Stimulated activated CD4-positive, alpha-beta T cell treated with anti-CD3 and anti-CD28 coated beads, Interleukin-2, amount 100 ng/mL, for 48 hours (primary cell): ENCODE results near the gene AADACL3.
"Not testable (repeated sequence)": the region's sequence is repeated elsewhere in the genome, so short reads cannot be mapped to it uniquely, and the experiment has no call there.

Experiments used
- DNase-seq, 2 donors: peaks; one replicate each; pipeline ENCODE4 v3.0.0-alpha.2; 2020

AADACL3 gene

DNA sequence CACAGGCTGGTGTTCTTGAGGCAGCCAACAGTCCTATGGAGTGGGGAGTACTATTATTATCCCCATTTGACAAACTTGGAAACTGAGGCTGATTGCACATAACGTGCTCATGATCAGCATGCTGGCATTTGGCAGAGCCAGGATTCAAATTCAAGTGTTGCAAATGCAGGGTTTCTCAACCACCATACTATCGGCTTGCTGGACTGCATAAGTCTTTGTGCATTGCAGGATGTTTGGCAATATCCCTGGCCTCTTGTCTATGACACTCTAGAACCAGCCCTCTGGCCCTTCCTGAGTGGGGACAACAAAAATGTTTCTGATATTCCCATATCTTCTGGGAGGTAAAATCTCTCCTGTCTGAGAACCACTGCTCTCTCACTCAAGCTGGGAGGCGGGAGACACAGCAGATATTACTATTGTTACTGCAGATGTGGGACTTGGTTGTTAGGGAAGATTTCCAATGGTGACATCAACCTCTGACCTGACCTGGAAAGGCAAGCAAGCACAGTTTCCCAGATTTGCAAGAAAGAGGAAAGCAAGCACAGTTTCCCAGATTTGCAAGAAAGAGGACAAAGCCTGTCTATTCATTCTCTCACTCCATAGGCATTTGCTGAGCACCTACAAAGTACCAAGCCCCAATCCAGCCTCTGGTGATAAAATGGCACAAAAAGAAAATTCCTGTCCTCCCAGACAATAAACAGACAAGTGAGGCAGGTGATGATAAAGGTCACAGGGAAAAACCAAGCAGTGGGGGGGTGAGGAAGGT, 1.0 kb upstream of the AADACL3 start:
- DNase-seq = no peak

GRCh38 chr1:12717301-12717838, 1.5 kb downstream of the AADACL3 start:
- no peak for DNase-seq

GRCh38 chr1:12722626-12723025, 6.7 kb downstream of the AADACL3 start:
- no peak for DNase-seq

GRCh38 chr1:12728391-12728790, 12.5 kb downstream of the AADACL3 start:
- no peak for DNase-seq

DNA sequence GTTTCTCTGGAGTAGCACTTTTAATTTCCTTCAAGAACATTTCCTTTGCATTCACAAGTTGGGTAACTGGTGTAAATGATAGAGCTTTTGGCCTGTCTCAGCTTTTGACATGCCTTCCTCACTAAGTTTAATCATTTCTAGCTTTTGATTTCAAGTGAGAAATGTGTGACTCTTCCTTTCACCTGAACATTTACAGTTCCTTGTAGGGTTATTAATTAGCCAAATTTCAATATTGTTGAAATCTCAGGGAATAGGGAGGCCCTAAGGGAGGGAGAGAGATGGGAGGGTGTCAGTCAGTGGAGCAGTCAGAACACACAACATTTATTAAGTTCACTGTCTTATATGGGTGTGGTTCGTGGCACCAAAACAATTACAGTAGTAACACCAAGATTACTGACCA, 14.2 kb downstream of the AADACL3 start:
- no peak for DNase-seq

GRCh38 chr1:12731084-12731483, 15.2 kb downstream of the AADACL3 start:
- DNase-seq = not testable (repeated sequence)

- DNase-seq = no peak
Observed at GRCh38 chr1:12734651-12735050, 18.7 kb downstream of the AADACL3 start.

GRCh38 chr1:12738934-12739333, 23.0 kb downstream of the AADACL3 start:
- no peak for DNase-seq

- DNase-seq = no peak
Observed at GRCh38 chr1:12739613-12740012, 23.7 kb downstream of the AADACL3 start.

DNA sequence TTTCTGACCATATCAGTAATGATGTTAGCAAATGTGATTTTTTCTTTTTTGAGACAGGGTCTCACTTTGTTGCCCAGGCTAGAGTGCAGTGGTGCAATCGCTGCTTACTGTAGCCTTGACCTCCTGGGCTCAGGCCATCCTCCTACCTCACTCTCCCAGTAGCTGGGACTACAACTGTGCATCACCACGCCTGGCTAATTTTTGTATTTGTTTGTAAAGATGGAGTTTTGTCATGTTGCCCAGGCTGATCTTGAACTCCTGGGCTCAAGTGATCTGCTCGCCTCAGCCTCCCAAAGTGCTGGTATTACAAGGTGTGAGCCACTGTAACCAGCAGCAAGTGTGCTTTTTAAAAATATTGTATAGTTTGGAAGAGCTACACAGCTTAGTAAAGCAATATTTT, 26.0 kb downstream of the AADACL3 start:
- no peak for DNase-seq

DNA sequence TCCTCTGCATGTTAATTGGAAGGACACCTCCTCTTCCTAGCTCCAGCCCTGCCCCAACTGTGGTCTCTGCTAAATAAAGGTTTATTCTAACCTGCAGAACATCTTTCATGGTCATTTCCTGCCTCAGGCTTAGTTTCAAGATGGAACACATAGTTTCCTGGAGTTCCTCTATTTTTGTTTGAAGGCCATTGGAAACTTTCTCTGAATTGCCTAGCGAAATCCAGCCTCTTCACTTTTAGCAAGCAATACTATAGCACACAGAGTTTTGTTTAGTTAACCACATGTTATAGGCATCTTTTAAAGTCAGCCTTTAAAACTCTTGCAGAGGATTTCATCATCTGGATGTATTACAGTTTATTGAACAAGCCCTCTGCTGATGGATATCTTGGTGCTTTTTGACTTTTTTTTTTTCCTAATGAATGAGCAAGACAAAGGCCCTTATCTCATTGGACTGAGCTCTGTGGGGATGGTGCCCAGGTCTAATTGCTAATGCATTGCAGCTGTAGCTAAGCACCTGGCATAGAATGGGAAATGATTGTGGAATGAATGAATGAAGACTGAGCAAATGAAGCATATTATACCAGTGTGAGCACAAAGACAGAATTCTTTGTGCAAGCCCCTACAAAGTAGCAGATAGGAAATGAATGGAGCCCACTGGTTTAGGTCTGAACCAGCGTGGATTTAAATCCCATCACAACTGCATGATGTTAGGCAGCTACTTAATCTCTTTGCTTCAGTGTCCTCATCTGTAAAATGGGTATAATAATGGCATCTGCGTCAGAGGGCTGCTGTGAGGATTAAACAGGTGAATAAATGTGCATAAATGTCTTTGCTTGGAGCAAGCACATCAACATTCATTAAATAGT, 29.4 kb downstream of the AADACL3 start:
- DNase-seq = no peak

DNA sequence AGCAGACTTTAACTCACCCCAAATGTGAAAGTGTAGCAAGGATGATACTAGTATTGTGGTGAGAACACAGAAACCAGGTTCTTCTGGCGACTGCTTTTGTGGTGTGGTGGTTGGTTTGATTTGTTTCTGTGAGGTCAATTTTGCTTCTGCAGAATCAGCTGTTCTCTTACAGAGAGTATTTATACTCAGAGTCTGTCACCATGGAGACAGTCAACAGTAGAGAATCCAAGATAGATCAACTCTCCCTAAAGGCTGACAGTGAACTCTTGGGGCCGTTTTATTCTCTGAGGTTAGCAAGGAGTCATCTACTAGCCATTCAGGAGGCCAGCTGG, 30.0 kb downstream of the AADACL3 start, which contains the start of gene CFAP107:
Gene CFAP107, plus strand, starts transcription at position 209 of the 332 bp plus-strand sequence. CDS start 231 bp downstream, outside the sequence.
- DNase-seq = no peak

- no peak for DNase-seq
Observed at GRCh38 chr1:12748778-12749355, 33.0 kb downstream of the AADACL3 start.

- no peak for DNase-seq
Observed at GRCh38 chr1:12754738-12755137, 38.8 kb downstream of the AADACL3 start.

DNA sequence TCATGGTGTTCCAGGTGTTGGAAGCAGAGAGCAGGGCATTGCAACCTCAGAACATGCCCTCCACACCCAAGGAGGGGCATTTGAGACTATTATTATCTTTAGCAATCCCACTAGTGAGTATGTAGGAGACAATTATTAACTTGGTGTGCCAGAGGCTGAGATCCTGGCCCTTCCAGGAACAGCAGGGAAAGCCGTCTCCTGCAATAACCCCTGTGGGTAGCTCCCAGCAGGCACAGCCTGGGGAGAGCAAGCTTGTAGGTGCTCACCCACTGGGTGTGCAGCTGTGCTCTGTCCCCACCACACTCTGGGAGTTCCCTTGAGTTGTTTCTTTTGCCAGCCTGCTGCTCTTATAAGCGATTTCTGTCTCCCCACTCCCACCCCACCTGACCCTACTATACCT, 40.4 kb downstream of the AADACL3 start:
- DNase-seq = no peak

DNA sequence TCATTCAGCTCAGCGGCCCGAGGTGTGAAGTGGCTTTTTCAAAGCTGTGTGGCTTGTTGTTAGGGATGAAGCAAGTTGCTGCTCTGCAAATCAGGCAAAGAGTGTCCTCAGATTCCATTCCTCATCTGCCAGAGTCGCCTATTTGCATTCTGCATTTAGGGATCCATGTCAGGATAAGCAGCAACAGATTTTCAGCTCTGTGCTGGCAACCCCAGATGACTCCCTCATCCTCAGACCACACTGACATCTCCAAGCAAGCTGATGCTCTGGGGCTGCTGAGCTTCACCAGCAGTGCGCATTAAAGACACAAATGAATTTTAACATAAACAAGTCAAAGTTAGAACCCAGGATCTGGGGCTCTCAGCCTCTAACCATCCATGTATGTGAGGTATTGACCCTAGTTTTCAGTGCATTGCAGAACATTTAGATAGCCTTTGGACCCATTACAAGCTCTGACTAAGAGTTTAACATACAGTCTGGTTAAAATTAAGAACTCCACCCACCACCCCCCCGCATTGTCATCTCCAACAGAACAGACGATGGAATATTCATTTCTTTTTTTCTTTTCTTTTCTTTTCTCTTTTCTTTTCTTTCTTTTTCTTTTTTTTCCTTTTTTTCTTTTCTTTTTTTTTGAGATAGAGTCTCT, 41.0 kb downstream of the AADACL3 start:
- DNase-seq = no peak

DNA sequence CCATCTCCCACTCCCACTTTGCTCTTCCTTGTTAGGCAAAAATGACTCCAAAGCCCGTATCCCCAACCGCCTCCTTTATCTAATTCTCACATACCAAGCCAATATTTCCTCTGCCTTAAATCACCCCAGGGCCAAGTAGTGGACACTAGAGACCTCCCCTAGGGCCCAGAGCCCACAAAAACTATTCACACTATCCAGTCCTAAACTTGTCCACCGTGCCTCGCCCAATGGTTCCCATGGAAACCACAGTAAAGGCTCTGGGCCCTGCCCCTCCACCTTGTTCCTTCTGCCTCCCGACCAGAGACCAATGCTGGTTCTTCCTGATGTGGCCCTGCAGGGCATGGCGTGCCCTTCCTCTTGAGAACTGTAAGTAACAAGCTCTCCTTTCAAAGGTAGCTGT, 41.9 kb downstream of the AADACL3 start:
- no peak for DNase-seq

- no peak for DNase-seq
Observed at GRCh38 chr1:12760256-12760795, 44.4 kb downstream of the AADACL3 start.

DNA sequence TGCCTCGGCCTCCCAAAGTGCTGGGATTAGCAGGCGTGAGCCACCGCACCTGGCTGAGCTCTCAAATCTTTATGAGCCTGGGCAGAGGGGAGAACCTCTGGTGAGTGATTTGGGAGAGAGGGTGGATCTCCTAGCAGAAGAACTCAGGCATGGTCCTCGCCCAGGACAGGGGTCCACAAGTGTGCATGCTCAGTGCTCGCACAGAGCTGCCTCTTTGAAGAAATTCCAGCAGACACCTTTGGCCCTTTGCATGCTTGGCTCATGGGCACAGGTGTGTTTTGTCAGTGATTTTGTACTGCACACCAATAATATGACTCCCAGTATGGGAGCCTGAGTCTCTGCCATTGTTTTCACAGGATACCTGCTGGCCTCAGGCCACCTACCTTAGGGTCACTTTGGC, 45.9 kb downstream of the AADACL3 start:
- no peak for DNase-seq

- no peak for DNase-seq
Observed at GRCh38 chr1:12762766-12763165, 46.9 kb downstream of the AADACL3 start.

DNA sequence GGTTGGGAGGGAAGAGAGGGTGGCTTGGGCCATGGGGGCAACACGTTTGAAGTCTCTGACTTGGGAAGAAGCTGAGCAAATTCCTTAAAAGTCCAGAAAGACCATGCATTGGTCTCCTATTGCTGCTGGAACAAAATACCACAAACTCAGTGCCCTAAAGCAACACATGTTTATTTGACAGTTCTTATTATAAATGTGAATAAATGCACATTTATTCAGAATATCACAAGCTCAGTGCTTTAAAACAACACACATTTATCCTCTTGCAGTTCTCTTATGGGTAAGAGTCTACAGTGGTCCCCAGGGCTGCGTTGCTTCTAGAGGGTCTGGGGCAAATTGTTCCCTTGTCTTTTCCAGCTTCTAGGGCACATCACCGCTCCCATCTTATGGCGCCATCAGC, 47.6 kb downstream of the AADACL3 start:
- DNase-seq = no peak

DNA sequence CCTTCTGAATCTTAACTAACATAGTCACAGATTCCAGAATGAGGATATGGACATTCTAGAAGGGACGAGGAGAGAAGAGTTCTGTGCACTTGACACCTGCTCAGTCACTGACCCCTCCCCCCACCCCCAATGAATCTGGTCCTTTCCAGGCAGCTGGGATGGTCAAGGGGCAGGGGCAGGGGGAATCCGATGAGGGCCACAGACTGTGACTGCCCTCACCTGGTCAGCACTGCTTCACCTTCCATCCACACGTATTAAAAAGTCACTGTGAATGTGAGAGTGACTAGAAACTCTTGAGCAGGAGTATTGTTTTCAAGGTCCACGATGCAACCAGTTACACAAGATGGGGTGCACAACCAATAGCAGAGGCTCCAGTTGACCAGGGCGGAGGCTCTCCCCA, 48.1 kb downstream of the AADACL3 start:
- no peak for DNase-seq

GRCh38 chr1:12769031-12769430, 53.1 kb downstream of the AADACL3 start:
- no peak for DNase-seq
